Prostate gland (tissue), 2 donors: Measurements from ENCODE around the gene GPR26.

Experiments used
- POLR2A ChIP-seq: fragments of 450-650 bp; IDR thresholded peaks from one replicate; pipeline ENCODE4 v1.6.1; 2016; ENCODE audit warnings: antibody characterized with exemption, mild to moderate bottlenecking
- POLR2AphosphoS5 ChIP-seq: sonication (generic); formaldehyde crosslinking; IDR thresholded peaks from one replicate; pipeline ENCODE4 v1.6.1; 2017; ENCODE audit warnings: antibody characterized with exemption
- TF ChIP-seq, protein P1 (sequence below), 4 experiments: fragments of 200-600 bp in 2 of 4; fragments of 450-650 bp in 2 of 4; sonication (generic) in 2 of 4; IDR thresholded peaks; 1 replicate in 3 of 4; 2 replicates in 1 of 4; pipeline ENCODE4 v1.5.1; 2016 to 2019; ENCODE audit warnings: antibody characterized with exemption in 4 of 4, mild to moderate bottlenecking in 2 of 4, moderate library complexity in 2 of 4

DNA sequence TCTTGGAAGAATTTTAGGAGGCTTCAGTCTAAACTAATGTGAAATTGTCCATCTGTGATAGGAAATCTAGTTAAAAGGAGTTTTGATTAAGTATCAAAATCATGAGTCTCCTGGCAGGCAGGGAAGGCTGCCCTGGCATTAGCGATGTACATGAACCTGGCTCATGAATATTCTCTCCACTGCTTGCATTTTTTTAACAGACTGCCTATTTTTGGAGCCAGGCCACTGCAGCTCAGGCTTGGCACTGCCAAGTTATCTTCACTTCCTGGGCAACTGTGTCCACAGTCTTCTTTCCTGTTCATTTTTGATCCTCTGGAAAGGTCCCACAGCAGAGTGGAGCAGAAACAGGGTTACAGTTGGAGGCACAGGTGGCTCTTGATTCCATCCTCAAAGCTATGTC, 7.0 kb downstream of the GPR26 start:
- TF ChIP-seq, protein P1, sequence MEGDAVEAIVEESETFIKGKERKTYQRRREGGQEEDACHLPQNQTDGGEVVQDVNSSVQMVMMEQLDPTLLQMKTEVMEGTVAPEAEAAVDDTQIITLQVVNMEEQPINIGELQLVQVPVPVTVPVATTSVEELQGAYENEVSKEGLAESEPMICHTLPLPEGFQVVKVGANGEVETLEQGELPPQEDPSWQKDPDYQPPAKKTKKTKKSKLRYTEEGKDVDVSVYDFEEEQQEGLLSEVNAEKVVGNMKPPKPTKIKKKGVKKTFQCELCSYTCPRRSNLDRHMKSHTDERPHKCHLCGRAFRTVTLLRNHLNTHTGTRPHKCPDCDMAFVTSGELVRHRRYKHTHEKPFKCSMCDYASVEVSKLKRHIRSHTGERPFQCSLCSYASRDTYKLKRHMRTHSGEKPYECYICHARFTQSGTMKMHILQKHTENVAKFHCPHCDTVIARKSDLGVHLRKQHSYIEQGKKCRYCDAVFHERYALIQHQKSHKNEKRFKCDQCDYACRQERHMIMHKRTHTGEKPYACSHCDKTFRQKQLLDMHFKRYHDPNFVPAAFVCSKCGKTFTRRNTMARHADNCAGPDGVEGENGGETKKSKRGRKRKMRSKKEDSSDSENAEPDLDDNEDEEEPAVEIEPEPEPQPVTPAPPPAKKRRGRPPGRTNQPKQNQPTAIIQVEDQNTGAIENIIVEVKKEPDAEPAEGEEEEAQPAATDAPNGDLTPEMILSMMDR (IDR thresholded peaks at IDR 0.05) = no peak
- TF ChIP-seq POLR2AphosphoS5 (no peak), POLR2A (no peak)
